Activated CD8-positive, alpha-beta memory T cell treated with anti-CD3 and anti-CD28 coated beads, Interleukin-2, amount 50 U/mL, for 48 hours (primary cell): ENCODE measurements around the gene THAP4.
"Not testable (repeated sequence)": the region's sequence is repeated elsewhere in the genome, so short reads cannot be mapped to it uniquely, and the experiment has no call there.

Experiments
- DNase-seq: peaks from one replicate; pipeline ENCODE4 v3.0.0-alpha.2; 2020

The THAP4 gene

DNA sequence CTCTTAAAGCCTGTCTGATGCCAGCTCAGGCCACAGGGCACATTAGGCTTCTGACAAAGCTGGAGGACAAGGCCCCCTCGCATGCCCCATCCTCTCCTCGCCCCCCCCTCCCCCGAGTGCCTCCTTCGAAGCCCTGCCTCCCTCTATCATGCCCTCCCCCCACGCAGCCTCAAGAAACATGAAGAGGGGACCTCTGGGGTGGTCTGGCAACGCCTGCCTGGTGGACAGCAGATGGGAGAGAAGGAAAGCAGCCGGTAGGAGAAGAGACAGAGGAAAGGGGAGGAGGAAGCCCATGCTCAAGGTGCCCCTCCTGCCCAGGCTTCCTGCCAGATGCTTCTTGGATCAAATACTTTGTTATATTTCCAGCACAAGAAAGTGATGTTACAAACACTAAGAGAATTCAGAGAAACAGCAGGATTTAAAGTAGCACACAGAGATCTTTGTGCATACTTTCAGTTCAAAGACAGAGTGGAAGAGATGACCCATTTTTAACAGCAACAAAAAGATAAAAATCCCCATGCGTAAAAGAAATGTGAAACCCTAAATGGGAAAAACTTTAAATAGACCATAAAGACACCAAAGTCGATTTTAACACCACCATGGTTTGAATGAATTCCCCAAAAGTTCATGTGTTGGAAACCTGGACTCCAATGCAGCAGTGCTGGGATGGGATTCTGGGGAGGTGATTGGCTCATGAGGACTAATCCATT is 59.4 kb downstream of the THAP4 start:
- no peak for DNase-seq

- no peak for DNase-seq
Measured at GRCh38 chr2:241576293-241576654, 60.7 kb downstream of the THAP4 start.

DNA sequence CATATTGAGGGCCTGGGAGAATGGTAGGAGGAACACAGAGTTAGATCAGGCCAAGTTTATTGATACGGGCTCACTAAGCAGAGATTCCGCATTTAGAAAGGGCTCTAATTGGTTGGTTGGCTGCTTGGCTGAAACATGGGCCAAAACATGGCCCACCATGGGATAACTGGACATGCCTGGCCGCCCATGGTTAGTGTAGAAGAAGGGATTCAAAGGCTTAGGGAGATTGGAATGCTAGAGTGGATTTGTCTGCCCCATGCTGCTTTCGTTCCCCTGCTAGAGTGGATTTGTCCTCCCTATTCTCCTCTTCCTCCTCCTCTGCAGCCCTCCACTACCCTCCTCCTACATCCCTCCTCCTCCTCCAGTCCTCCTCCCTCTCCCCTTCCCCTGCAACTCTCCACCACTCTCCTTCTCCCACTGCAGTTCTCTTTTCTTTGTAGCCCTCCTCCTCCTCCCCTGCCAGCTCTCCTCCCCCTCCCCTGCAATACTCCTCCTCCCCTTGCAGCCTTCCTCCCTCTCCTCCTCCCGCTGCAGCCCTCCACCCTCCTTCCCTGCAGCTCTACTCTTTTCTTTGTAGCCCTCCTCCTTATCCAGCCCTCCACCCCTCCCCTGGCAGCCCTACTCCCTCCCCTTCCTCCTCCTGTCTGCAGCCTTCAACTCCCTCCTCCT is 61.2 kb downstream of the THAP4 start:
- DNase-seq = no peak

GRCh38 chr2:241574911-241575623 is 61.9 kb downstream of the THAP4 start:
- no peak for DNase-seq

DNA sequence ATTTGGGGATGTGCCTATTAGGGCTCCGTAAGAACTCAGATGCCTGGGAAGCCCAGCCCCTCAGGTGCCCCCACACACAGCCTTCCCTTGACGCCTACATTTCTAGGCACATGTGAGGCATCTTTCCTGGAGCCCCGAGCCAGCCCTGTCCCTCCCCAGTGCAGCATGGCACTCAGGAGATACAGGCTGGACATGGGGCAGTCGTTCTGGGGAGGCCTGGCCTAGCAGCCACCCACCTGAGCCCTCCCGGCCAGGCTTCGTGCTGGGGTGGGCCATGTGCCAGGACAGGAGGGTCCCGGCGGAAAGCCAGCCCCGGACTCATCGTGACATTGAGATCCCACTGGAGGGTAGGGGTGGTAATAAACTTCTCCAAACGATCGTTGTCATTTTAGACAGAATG is 63.2 kb downstream of the THAP4 start:
- no peak for DNase-seq

- not testable (repeated sequence) for DNase-seq
Measured at GRCh38 chr2:241572915-241573651, 63.9 kb downstream of the THAP4 start.

DNA sequence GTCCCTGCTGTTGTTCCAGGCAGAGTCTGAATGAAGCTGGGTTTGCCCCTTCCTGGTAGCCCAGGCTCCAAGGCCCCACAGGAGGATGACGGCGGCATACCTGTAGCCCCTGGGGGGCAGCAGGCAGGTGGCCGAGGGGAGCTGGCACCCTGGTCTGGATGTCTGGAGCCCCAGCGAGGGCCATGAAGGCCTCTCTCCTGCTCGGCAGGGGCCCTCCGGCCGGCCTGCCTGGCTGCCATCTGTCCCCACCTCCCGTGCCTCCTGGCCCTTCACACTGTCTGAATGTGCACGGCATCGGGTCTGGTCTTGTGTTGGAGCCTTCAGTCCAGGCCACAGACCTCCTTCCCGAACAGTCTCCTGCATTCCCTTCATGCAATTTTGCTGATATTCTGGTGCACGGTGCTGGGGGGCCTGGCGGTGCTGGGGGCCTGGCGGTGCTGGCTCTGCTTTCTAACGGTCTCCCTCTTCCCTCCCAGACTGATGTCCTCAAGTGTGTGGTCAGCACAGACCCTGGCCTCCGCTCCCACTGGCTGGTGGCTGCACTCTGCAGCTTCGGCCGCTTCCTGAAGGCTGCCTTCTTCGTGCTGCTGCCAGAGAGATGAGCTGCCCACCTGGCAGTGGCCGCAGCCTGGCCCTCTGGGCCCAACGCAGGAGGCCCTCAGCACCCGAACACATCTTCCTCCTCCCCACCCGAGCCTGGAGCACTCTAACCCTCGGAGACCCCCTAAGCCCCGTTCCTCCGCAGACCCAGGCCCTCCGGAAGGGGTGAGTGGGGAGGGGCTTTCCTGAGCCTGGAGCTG is 64.9 kb downstream of the THAP4 start:
- DNase-seq = no peak

- DNase-seq = no peak
Measured at GRCh38 chr2:241570961-241571581, 65.9 kb downstream of the THAP4 start.

DNA sequence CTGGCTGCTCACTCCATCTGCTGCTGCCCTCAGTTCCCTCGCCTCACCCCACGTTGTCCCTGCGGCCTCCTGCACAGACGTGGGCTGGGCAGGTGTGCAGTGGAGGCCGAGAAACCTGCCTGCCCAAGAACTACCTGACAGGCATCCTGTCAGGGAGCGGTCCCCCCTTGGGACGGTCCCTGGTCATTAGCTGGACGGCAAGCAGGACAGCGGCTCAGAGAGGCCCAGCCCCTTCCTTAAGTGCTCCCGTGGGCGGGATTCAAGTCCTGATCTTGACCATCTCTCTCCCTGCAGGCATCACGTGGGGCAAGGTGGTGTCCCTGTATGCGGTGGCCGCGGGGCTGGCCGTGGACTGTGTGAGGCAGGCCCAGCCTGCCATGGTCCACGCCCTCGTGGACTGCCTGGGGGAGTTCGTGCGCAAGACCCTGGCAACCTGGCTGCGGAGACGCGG is 67.1 kb downstream of the THAP4 start:
- DNase-seq = no peak

- DNase-seq = no peak
Measured at GRCh38 chr2:241568726-241569125, 68.2 kb downstream of the THAP4 start.

- DNase-seq = no peak
Measured at GRCh38 chr2:241567776-241568175, 69.2 kb downstream of the THAP4 start.

DNA sequence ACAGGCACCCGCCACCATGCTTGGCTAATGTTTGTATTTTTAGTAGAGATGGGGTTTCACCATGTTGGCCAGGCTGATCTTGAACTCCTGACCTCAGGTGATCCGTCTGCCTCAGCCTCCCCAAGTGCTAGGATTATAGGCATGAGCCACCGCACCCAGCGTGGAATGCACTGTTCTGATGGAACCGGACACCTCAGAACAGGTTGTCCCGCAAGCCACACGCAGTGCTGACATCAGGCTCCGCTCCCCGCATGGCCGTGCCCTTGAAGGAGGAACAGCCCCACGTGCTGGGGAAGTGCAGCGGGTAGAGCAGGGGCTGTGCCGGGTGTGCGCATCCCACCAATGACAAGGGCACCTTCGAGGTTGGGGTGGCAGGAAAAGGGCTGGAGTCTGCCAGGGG is 69.7 kb downstream of the THAP4 start:
- not testable (repeated sequence) for DNase-seq

DNA sequence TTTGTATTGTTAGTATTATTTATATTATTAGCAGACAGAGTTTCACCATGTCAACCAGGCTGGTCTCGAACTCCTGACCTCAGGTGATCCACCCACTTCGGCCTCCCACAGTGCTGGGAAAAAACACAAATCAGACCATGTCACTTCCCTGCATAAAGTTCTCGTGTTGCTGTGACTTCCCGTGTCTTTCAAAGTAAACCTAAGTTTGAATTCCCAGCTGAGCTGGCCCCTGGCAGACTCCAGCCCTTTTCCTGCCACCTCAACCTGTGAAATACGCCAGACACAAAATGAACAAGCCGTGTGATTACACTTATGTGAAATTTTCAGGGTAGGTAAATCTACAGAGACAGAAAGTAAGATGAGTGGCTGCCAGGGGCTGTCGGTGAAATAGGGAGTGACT is 70.5 kb downstream of the THAP4 start:
- DNase-seq = no peak

- DNase-seq = not testable (repeated sequence)
Measured at GRCh38 chr2:241566021-241566420, 70.9 kb downstream of the THAP4 start.

DNA sequence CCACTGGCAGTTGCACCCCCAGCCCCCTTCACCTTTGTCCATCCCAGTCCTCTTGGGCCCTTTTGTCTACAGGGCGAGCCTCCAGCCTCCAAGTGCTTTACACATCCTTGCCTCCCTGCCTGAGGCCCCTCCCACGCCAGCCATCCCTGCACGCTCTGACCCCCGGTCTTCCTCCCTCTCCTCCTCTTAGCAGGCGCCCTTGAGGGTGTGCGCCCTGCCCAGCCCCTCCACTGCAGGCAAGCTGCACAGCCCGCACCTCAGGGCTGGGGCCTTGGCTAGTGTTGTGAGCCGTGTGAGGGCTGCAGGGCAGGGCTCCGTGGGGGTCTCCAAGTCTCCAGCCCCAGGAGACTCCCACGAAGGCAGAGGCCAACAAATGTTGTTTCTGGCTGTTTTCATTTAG is 71.5 kb downstream of the THAP4 start:
- no peak for DNase-seq

GRCh38 chr2:241564596-241565410 is 72.2 kb downstream of the THAP4 start:
- DNase-seq = no peak

GRCh38 chr2:241563981-241564595 is 72.9 kb downstream of the THAP4 start:
- DNase-seq = no peak

GRCh38 chr2:241563571-241563980 is 73.4 kb downstream of the THAP4 start:
- no peak for DNase-seq

- DNase-seq = no peak
Measured at GRCh38 chr2:241563031-241563507, 73.9 kb downstream of the THAP4 start.

- no peak for DNase-seq
Measured at GRCh38 chr2:241562269-241562891, 74.6 kb downstream of the THAP4 start.
